ENCODE measurements around the gene SCGB1A1.

The SCGB1A1 gene

DNA sequence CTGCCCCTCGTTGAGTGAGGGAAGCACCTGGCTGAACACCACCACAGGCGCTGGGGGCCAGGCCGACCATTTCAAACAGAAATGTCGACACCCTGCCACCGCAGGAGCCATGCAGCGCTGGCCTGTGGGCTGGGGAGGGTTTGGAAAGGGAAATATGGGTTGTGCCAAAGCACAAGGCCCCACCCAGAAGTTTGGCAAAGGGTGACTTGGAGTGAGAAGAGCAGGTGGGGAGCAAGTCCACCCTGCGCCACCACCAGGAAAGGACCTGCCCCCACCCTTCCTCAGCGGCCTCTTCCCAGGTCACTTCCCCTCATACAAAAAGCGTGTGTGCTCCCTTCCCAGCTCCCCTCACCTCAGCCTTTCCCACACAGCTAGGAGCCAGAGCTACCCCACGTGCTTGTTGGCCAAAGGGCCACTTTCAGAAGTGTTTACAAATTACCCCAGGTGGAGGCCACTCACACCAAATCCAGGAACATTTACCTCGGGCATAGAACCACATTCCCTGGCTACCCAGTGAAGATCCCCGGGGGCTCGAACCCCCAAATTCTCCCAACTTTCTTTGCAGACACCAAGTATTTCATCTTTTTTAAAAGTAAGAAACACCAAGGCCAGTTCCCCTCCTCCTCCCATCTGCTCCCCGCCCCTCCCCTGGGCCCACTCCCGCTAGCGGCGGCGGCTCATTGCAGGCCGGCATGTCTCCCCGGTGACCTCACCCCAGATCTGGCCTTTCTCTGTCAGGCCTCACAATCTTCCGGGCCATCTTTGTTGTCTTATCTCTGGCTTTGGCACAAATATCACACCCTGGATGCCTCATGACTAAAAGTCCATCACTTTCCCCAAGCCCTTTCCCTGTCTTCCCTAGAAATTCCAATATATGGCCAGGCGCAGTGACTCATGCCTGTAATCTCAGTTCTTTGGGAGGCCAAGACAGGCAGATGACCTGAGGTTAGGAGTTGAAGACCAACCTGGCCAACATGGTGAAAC, 20.5 kb upstream of the SCGB1A1 start:
- DNase-seq (ENCODE audit: low spot score): no peak

DNA sequence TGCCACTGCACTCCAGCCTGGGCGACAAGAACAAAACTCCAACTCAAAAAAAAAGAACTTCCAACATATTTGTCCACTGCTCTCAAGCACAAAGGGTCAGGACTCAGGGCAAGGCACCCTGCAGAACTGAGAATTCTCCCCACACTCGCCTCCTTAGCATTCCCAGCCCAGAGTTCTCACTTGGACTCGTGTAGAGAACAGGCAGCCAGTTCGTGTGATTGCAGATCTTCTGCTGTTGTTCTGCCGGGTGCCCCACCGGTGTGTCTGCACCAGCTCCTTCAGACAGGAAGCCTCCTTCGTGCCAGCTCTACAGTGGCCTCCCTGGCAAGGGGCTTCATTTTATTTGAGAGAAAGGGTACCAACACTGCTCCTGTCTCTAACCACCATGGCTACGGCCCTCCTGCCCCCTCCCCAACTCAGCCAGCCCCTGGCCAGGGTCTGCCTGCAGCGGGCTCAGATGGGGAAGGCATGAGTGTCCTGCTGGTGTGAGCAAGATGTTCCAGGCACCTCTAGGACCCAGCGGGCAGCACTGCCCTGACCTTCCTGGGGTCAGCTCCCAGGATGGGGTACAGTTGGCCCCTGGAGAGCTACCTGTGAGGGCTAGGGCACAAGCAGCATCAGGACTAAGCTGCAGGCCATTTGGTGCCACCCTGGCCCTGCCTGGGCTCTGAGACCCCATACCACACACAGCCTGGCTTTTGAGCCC, 19.5 kb upstream of the SCGB1A1 start:
- no peak for DNase-seq (ENCODE audit: low spot score)

DNA sequence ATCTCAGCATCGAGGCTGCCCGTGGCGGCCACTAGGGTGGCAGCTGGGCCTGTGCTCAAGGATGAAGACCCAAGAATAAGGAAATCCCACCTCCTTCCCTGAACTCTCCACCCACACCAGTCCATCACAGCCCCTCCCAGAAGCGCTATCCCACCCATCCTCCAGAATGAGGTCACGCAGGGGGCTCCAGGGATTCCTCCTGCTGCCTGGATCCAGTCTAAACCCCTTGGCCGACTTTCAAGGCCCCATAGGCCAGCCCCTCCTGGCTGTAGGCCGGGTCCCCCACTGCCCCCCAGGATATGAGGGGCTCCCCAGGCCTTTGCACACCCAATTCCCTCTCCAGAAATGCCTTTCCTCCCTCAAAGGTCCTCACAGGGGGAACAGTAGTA, 19.0 kb upstream of the SCGB1A1 start:
- DNase-seq (ENCODE audit: low spot score): no peak

DNA sequence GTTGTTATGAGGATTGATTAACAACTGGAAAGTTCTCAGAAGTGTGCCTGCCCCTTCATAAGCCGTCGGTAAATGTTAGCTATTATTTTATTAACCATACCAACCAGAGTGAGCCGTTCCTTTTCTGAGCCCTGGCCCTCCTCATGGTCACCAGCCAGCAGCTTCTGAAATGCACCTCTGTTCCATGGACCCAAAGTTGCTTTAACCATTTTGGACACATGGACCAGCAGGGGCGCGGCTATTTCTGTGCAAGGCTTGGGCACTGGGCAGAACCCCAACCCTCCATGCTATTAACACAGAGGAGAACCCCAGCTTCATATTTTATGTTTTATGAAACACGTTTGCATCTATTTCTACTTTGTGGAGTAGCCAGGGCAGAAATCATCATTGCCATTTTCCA, 18.6 kb upstream of the SCGB1A1 start:
- no peak for DNase-seq (ENCODE audit: low spot score)

DNA sequence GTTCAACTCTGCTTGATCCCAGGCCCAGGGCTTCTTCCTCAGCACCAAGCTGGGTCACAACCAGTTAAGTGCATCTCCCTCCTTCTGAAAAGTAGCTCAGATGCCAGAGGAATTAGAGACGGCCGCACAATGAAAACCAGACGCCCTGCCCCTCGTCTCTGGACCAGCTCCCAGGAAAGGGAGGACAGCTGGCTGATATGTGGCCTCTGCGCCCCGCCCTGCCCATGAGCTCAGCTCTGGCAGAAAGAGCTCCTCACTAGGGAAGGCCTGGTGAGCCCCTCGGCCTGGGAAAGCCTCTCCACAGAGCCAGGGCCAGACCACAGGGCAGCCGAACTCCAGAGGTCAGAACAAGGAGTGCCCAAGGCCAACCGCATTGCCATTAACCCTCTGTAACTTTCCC, 18.1 kb upstream of the SCGB1A1 start:
- peak; percentile 91 for DNase-seq (ENCODE audit: low spot score)

DNA sequence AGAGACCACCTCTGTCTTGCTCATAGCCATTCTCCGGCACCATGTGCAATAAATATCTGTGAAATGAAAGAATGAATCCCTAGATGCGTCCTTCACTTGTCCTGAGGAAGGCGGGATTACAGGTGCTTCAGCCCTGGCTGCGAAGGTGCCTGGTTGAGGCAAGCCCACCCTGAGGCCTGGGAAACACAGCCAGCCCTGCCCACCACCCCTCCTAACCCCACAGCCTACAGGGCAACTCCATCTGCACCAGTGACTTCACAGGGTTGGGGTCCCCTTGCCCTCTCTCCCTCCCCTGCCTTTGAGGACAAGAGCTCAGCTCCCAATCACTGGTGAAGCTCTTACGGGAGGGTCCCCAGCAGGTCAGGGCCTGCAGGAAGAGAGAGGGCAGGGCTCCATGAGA, 17.5 kb upstream of the SCGB1A1 start:
- no peak for DNase-seq (ENCODE audit: low spot score)

DNA sequence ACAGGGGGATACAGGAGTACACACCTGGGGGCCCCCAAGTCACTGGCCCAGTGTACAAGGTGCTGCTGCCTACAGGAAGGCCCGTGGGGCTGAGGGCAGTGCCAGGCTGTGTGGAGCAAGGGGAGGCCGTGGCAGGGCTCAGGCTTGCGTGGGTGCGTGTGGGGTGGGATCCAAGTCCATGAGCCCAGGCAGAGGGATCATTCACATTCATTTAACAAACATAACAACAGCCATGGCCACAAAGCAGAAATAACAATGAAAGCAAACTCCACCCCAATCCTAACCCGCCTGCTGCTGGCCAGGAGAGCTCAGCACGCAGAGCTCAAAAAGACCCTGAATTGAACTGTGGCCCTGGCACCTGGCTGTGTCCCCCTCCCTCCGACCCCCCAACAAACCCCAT, 17.0 kb upstream of the SCGB1A1 start:
- no peak for DNase-seq (ENCODE audit: low spot score)

DNA sequence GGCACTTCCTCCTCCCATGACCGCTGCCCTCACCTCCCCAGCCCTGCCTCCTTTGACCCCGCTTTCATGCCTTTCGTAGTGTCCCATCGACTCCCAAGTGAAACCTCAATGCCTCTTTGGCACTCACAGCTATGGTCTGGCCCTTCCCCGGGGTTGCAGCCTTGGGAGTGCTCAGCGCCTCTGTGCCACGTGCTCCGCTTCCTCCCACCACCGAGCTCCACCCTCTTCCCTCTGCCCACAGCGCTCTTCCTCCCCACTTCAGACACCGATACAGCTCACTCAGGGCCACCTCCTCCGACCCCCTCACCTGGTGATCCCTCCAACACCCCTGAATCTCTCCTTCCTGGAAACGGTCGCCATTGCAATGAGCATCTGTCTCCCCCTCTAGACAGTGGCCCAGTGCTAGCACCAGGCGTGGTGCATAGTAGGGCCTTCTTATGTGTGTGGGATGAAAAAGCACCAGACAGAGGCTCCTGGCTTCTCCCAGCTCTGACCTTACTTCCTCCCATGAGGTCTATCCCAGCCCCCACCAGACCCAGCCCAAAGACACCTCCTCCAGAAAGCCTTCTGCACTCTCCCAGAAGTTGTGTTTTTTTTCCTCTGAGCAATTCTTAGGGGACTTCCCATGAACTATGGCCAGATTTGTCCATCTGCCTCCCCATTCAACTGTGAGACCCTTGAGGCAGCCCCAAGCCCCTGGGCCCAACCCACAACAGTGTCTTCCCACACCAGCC, 16.4 kb upstream of the SCGB1A1 start:
- DNase-seq (ENCODE audit: low spot score): no peak

DNA sequence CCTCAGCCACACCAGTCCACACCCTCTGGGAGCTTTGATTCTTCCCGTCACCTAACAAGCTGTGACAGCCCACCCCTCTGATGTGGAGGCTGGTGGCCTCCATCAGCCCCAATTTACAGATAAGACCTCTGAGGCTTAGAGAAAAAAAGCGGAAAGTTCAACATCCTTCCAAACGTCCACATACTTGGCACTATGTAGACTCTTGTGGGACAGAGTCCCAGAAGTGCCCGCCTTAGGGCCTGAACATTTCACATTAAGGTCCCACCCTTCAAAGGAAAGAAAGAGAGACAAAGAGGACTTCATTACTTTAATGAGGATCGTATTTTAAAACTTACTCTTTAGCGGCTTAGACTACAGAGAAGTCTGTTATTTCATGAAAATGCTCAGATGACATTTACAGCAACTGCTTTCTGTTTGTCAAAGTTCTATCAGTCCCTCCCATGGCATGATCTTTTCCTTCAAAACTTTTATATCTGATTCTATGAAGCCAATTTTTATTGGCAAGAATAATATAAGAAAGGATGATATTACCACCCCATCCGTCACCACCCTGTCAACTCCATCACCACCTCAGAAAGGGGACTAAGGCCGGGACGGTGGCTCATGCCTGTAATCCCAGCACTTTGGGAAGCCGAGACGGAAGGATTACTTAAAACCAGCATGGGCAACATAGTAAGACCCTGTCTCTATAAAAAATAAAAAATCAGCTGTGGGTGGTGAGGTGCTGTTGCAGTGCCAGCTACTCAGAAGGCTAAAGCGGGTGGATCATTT, 15.7 kb upstream of the SCGB1A1 start:
- no peak for DNase-seq (ENCODE audit: low spot score)

DNA sequence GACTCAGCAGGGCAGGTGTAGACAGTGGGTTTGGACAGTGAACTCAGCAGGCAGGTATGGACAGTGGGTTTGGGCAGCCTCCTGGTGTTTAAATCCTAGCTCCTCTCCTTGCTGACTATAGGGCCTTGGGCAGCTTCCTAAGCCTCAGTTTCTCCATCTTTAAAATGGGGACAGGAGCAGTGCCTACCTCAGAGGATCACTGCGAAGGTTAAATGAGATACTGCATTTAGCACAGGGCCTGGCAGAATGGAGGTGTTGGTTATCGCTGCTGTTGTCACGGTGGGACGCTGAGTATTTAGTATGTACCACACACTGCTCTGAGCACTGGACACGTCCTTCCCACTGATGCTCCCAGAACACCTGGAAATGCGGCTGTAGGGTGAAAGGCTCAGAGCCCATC, 14.4 kb upstream of the SCGB1A1 start:
- no peak for DNase-seq (ENCODE audit: low spot score)

DNA sequence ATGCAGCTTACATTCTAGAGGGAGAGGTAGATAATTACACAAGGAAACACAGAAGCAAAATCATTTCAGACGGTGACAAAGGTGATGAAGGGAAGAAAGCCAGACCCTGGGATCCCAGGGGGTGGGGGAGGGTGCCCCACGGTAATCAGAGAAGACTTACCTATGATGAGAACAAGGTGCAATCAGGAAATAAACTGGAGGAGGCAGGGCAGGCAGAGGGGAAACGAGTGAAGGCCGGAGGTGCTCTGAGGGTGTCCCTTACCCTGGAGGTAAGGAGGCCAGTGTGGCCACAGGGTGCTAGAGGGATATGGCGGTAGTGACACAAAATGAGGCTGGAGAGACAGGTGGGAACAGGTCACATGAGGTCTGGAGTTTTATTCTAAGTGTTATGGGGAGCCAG, 13.9 kb upstream of the SCGB1A1 start:
- DNase-seq (ENCODE audit: low spot score): no peak

DNA sequence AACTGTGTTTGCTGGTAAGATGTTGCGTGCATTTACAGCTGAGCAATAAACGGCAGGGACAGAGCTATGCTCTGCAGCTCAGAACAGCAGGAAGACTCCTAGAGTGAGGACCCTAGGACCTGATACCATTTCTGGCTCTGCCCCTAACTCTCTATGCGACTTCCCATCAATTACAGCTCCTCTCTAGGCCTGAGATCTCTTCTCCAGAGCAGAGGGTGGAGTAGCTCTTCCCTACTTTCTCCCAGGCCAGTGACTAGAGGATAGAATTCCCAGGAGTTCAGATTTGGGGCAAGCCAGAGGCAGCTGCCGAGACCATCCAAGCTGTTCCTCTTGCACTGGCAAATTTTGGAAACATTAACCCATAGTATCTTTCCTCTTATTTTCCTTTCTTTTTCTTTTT, 12.8 kb upstream of the SCGB1A1 start:
- no peak for DNase-seq (ENCODE audit: low spot score)

DNA sequence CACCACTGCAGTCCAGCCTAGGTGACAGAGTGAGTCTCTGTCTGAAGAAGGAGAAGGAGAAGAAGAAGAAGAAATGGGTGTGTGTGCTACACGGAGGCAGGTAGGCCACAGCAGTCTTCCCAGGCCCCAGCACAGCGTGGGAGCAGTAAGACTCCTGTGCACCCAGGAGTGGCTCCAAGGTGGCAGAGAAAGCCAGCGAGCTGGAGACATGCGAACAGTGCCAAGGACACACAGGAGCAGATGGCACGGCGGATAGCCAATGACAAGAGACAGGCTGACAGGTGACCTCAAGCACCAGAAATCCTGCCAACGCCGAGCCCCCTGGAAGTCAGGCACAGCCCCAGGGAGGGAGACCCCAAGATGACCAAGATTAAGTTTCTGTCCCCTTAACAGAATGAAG, 9.0 kb upstream of the SCGB1A1 start:
- no peak for DNase-seq (ENCODE audit: low spot score)

DNA sequence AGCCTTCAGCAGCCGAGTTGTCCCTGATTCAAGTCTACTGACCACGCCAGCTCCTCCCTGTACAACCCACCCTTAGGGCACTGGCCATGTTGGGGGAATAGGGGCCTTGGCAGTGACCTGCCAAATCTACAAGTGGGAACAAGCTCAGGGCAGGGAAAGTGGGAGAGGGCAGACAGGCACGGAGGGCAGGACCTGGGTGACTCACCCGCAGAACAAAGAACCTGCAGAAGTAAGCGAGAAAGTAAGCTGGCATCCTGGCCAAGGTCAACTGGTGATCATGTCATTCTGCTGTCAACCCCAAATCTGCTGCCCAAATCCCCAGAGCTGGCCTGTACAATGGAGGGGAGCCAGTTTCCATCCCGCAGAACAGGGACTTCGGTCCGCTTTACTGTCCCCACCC, 7.9 kb upstream of the SCGB1A1 start:
- no peak for DNase-seq (ENCODE audit: low spot score)

DNA sequence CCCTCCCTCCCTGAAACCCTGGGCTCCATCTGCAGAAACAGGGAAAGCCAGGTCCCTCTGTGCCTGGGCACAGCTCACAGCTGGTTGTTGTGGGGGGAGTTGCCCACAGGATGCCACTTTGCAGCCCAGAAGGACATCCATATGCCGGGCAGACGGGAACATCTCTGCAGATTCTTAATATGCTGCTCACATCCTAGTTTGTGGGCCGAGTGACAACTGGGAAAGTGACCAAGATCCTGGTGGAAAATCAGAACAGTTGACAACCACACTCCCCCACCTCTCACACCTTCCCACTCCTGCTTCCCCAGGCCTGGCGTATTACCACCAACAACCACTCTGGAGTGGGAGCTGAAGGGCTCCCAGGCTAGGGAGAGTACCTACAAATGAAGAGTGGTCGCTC, 7.3 kb upstream of the SCGB1A1 start:
- DNase-seq (ENCODE audit: low spot score): no peak

DNA sequence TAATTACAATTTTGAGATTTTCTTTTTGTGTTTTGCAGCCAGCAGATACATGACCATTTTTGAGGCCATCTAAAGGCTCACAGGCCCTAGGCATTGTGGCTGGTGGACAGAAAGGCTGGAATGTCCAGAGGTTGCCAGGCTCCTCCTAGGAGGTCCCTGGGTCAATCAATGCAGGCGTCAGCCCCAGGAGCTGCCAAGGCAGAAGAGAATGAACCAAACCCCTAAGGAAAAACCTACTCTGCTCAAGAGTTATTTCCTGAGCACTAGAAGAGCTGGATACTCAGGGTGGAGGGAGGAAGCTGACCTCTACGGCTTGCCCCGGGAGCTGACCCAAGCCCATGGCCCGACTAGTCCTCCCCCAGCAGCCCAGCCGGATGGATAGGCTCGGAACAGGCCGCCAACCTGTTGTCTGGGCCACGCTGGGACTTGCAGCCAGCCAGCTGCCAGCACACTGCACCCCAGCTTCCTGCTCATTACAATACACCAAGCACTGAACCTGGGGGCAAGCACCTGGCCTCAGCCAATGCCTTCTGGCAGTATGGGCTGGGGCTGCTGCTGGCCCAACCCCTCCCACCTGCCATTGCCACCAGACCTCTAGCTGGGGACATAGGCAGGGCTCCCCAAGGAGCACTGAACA, 5.7 kb upstream of the SCGB1A1 start:
- no peak for DNase-seq (ENCODE audit: low spot score)

DNA sequence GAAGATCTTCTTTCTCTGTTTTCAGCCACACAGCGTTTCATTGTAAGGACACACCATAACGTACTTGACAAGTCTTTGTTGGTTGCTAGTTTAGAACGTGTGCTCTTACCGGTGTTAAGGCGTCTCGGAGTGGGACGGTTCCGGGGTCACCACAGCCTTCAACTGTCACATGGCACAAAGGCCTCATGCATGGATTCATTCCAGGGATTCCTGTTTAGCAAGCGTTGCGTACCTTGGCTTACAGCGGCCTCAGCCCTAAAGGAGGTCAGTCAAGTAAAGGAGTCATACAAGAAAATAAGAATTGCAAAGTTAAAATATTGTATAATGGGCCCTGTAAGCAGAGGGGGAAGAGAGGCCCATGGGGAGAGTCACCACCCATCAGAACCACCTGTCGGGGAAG, 2.2 kb upstream of the SCGB1A1 start:
- DNase-seq (ENCODE audit: low spot score): no peak

DNA sequence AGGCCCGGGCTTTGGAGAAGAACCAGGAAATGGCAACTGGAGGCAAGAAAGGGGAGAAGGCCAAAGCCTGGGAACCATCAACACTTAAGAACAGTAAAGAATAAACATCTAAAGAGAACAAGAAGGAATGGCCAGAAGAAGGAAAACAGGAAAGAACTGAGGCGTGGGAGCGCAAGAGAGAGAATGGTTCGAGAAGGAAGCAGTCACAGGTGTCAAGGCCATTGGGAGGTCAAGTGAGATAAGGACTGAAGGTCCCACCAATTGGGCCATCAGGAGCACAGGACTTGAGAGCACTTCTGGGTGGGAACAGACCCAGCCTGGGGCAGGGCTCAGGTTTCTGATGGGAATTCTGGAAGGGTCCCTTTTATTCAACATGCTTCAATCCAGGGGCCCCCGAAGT, 697 bp upstream of the SCGB1A1 start:
- no peak for DNase-seq (ENCODE audit: low spot score)

DNA sequence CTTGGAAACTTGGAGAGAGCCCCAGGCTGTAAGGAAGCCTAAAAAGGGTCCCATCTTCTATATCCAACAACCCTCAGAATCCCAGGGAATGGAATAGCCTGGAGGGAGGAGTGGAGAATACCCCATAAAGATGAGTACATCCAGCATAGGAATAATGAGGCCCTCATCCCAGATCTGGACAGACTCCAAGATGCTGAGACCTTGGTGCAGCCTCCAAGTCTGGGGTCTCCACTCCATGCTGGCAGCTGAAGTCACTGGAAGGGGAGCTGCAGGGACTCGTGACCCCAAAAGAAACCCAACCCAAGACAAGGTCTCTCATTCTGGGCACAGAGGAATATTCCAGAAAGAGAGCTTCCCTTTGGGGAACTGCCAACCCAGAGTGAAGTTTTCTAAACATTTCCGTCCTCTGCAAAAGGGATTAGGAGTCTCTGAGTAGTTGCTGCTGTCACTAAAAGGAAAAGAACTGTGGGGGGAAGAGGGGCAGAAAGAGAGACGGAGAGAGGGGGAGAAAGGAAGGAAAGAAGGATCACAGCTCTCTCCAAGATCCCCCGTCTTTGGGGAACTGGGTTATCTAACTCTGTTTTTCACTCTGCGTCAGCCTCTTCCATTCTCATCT, 589 bp downstream of the SCGB1A1 start:
- DNase-seq (ENCODE audit: low spot score): no peak

DNA sequence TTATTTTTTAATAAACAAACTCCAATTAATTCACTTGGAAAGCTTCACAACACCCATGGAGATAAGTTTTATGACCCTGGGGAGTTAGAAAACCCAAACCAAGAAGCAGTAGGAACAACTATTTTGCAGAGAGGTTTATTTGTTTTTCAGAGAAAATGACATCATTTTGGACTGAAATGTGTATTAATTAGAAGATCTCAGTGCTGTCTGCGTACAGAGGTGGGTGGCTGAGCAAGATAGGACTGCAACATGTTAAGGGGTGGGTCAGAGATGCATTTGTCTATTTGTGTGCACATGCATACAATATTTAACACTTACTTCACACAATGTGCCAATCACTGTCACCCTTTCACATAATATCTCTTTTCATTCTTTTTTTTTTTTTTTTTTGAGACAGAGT, 1.1 kb downstream of the SCGB1A1 start:
- no peak for DNase-seq (ENCODE audit: low spot score)

DNA sequence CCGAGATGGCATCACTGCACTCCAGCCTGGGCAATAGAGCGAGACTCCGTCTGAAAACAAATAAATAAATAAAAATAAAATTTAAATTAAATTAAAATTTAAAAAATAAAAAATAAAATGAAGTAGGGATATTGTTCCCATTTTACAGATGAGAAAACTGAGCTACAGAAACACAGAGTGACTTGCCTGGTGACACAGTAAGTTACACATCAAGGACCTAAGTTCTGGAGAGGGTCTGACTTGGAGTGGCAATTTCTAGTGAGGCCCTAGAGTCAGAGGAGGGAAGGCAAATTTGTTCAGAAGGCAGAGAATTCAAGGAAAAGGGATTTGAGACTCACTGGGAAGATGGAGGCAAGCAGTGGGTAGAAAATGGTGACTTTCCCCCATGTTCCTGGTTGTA, 2.0 kb downstream of the SCGB1A1 start:
- DNase-seq (ENCODE audit: low spot score): no peak
